HL-60 (cell line): Measurements from ENCODE around the gene RGS7.

ENCODE experiments used
- POLR2AphosphoS5 ChIP-seq: IDR thresholded peaks from 2 replicates; pipeline ENCODE4 v1.6.1; 2012; ENCODE audit warnings: low read depth
- SPI1 ChIP-seq: IDR thresholded peaks from 2 replicates; pipeline ENCODE4 v1.6.1; 2012; ENCODE audit warnings: low read depth, mild to moderate bottlenecking, borderline replicate concordance
- TF ChIP-seq, protein P1 (sequence below): IDR thresholded peaks from one replicate; pipeline ENCODE4 v1.5.1; 2011; ENCODE audit warnings: low read length, control low read depth, inconsistent platforms; ENCODE audit not compliant: insufficient read depth

DNA sequence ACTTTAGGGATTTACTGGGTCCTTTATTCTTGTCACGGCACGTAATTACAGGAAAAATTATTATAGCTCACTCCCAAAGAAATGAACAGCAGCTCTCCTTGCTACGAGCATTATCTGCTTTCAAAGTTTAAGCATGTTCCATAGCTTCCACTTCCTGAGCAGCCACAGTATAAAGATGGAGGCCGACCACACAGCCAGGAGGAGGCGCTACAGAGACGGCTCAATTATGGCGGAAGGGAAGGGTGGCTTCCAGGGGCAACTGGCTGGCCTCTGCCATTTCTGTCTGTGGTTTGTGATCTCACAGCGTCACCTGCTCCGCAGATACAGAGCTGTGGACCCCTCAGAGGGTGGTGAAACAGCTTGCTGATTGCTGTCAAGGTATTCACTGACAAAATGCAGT lies 532.8 kb downstream of the RGS7 start:
- TF ChIP-seq, protein P1, sequence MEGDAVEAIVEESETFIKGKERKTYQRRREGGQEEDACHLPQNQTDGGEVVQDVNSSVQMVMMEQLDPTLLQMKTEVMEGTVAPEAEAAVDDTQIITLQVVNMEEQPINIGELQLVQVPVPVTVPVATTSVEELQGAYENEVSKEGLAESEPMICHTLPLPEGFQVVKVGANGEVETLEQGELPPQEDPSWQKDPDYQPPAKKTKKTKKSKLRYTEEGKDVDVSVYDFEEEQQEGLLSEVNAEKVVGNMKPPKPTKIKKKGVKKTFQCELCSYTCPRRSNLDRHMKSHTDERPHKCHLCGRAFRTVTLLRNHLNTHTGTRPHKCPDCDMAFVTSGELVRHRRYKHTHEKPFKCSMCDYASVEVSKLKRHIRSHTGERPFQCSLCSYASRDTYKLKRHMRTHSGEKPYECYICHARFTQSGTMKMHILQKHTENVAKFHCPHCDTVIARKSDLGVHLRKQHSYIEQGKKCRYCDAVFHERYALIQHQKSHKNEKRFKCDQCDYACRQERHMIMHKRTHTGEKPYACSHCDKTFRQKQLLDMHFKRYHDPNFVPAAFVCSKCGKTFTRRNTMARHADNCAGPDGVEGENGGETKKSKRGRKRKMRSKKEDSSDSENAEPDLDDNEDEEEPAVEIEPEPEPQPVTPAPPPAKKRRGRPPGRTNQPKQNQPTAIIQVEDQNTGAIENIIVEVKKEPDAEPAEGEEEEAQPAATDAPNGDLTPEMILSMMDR, result no peak
- no peak for TF ChIP-seq POLR2AphosphoS5
- TF ChIP-seq SPI1, result no peak
